NCI-H146 (cell line): ENCODE measurements around the gene GNA14.
"Not testable (repeated sequence)": the region's sequence is repeated elsewhere in the genome, so short reads cannot be mapped to it uniquely, and the experiment has no call there.

Experiments
- DNase-seq: peaks from one replicate; lab custom pipeline; 2025; lab: John Stamatoyannopoulos, UW

The GNA14 gene

GRCh38 chr9:77588271-77588937 is 59.7 kb downstream of the GNA14 start:
- no peak for DNase-seq

GRCh38 chr9:77587851-77588250 is 60.3 kb downstream of the GNA14 start:
- DNase-seq = no peak

GRCh38 chr9:77587042-77587441 is 61.1 kb downstream of the GNA14 start:
- no peak for DNase-seq

- no peak for DNase-seq
Observed at GRCh38 chr9:77586591-77586990, 61.5 kb downstream of the GNA14 start.

GRCh38 chr9:77585335-77585786 is 62.8 kb downstream of the GNA14 start:
- DNase-seq = no peak

GRCh38 chr9:77584927-77585326 is 63.2 kb downstream of the GNA14 start:
- DNase-seq = not testable (repeated sequence)

GRCh38 chr9:77582961-77583576 is 65.1 kb downstream of the GNA14 start:
- DNase-seq = no peak

GRCh38 chr9:77582525-77582924 is 65.6 kb downstream of the GNA14 start:
- DNase-seq = no peak

- no peak for DNase-seq
Observed at GRCh38 chr9:77575785-77576184, 72.3 kb downstream of the GNA14 start.

- DNase-seq = no peak
Observed at GRCh38 chr9:77569335-77569734, 78.8 kb downstream of the GNA14 start.

GRCh38 chr9:77563174-77563573 is 84.9 kb downstream of the GNA14 start:
- no peak for DNase-seq

GRCh38 chr9:77562019-77562748 is 85.9 kb downstream of the GNA14 start:
- no peak for DNase-seq

- DNase-seq = no peak
Observed at GRCh38 chr9:77561331-77562018, 86.6 kb downstream of the GNA14 start.

- no peak for DNase-seq
Observed at GRCh38 chr9:77556396-77556795, 91.7 kb downstream of the GNA14 start.

- no peak for DNase-seq
Observed at GRCh38 chr9:77554586-77555105, 93.5 kb downstream of the GNA14 start.

- DNase-seq = no peak
Observed at GRCh38 chr9:77547106-77547730, 100.9 kb downstream of the GNA14 start.

GRCh38 chr9:77546376-77546950 is 101.7 kb downstream of the GNA14 start:
- DNase-seq = no peak

GRCh38 chr9:77544546-77544945 is 103.6 kb downstream of the GNA14 start:
- DNase-seq = no peak

- no peak for DNase-seq
Observed at GRCh38 chr9:77543131-77543822, 104.8 kb downstream of the GNA14 start.

GRCh38 chr9:77541600-77541999 is 106.5 kb downstream of the GNA14 start:
- no peak for DNase-seq

- DNase-seq = no peak
Observed at GRCh38 chr9:77541055-77541454, 107.1 kb downstream of the GNA14 start.
